Esophagus muscularis mucosa (tissue), 4 donors: ENCODE measurements around the gene PAK5.

Experiments used
- CTCF ChIP-seq, 3 experiments: fragments of 200-600 bp in 2 of 3; fragments of 450-650 bp in 1 of 3; sonication (generic) in 2 of 3; IDR thresholded peaks; one replicate each; pipeline ENCODE4 v1.5.1; 2017 to 2019; ENCODE audit warnings: antibody characterized with exemption in 3 of 3, mild to moderate bottlenecking in 2 of 3, moderate library complexity in 1 of 3
- EP300 ChIP-seq: sonication (generic); formaldehyde crosslinking; IDR thresholded peaks from one replicate; pipeline ENCODE4 v1.6.1; 2017; ENCODE audit warnings: antibody characterized with exemption
- POLR2A ChIP-seq: fragments of 450-650 bp; IDR thresholded peaks from one replicate; pipeline ENCODE4 v1.6.1; 2017; ENCODE audit warnings: antibody characterized with exemption, moderate library complexity, mild to moderate bottlenecking, low read depth
- POLR2AphosphoS5 ChIP-seq, 2 donors: sonication (generic); formaldehyde crosslinking; IDR thresholded peaks; one replicate each; pipeline ENCODE4 v1.6.1; 2017; ENCODE audit warnings: antibody characterized with exemption in 2 of 2

GRCh38 chr20:9506280-9506821 is 332.5 kb downstream of the PAK5 start:
- TF ChIP-seq CTCF (IDR thresholded peaks at IDR 0.05) (no peak), EP300 (no peak), POLR2A (no peak), POLR2AphosphoS5 (IDR thresholded peaks at IDR 0.05) (no peak)
